HCT116 (cell line): ENCODE measurements around the gene PSAP. TPM values are rescaled to one million over a fixed set of nuclear protein-coding genes. Genes with fewer than 3 reads are reported as not detected.

Experiments used
- ATAC-seq: fragments of 200-7000 bp; cut with Tn5 transposase; 2 replicates; pipeline ENCODE4 v1.9.1; 2020; ENCODE audit warnings: mild to moderate bottlenecking, moderate library complexity
- BruUV-seq: library from RNA; stranded (reverse); fragments of 400-500 nt; replicated peaks from 2 replicates; lab custom pipeline; 2021; lab: Mats Ljungman, UMichigan
- CTCF ChIA-PET: fragments of 300-600 bp; sonication (Branson Sonifier 250); formaldehyde crosslinking; loops from one replicate; lab custom pipeline; 2021; ENCODE audit warnings: antibody characterized with exemption; lab: Charles Lee
- POLR2A ChIA-PET: fragments of 300-600, 350-600 bp; sonication (Branson Sonifier 250); formaldehyde crosslinking; loops from one replicate; lab custom pipeline; 2021; ENCODE audit warnings: antibody characterized with exemption; lab: Charles Lee
- RAD21 ChIA-PET, 2 experiments: fragments of 300-600 bp; sonication (Branson Sonifier 250); formaldehyde crosslinking; loops; one replicate each; lab custom pipeline; 2023; ENCODE audit warnings: low total read pairs in 2 of 2; ENCODE audit not compliant: uncharacterized antibody in 2 of 2, unreplicated experiment in 2 of 2, low non-redundant PET in 1 of 2; lab: Charles Lee
- DNase-seq: peaks from one replicate; pipeline ENCODE4 v3.0.0-alpha.2; 2010; ENCODE audit warnings: low read depth, low spot score
- H2AFZ ChIP-seq: fragments of 200-600 bp; shearing (Covaris generic), sonication (generic); 2 replicates; pipeline ENCODE4 v1.6.1; 2017; ENCODE audit warnings: low read depth, mixed run types, mixed read lengths, antibody characterized with exemption, low read length; ENCODE audit not compliant: poor library complexity, severe bottlenecking
- H3K27ac ChIP-seq: 2 replicates; pipeline ENCODE4 v1.5.1; 2012; ENCODE audit warnings: low read depth, low read length
- H3K27me3 ChIP-seq: fragments of 200-600 bp; sonication (generic); 2 replicates; pipeline ENCODE4 v1.6.1; 2016; ENCODE audit warnings: mixed run types, low read length, mixed read lengths; ENCODE audit not compliant: insufficient read depth
- H3K36me3 ChIP-seq, 2 experiments: fragments of 200-500 bp in 1 of 2; fragments of 200-600 bp in 1 of 2; sonication (Bioruptor generic) in 1 of 2; sonication (generic) in 1 of 2; 2 replicates each; pipeline versions ENCODE4 v1.5.1 to v1.6.1; 2014 to 2016; ENCODE audit warnings: low read length in 2 of 2, inconsistent platforms in 1 of 2, mixed read lengths in 1 of 2, mixed run types in 1 of 2; ENCODE audit not compliant: insufficient read depth in 2 of 2, control insufficient read depth in 1 of 2
- H3K4me1 ChIP-seq, 2 experiments: fragments of 200-600 bp in 1 of 2; sonication (generic) in 1 of 2; 2 replicates each; pipeline versions ENCODE4 v1.5.1 to v1.6.1; 2012 to 2017; ENCODE audit warnings: low read length in 2 of 2, inconsistent platforms in 1 of 2, mild to moderate bottlenecking in 1 of 2, mixed read lengths in 1 of 2, mixed run types in 1 of 2, moderate library complexity in 1 of 2; ENCODE audit not compliant: insufficient read depth in 2 of 2, control insufficient read depth in 1 of 2
- H3K4me2 ChIP-seq: fragments of 200-600 bp; sonication (generic); 2 replicates; pipeline ENCODE4 v1.6.1; 2017; ENCODE audit warnings: mixed run types, low read length, mixed read lengths
- H3K4me3 ChIP-seq, 2 experiments: fragments of 200-600 bp in 1 of 2; sonication (generic) in 1 of 2; replicated peaks in 1 of 2; 2 replicates each; pipeline ENCODE4 v1.5.1; 2011 to 2016; ENCODE audit warnings: low read length in 2 of 2, control low read depth in 1 of 2, low read depth in 1 of 2, mild to moderate bottlenecking in 1 of 2, mixed read lengths in 1 of 2, mixed run types in 1 of 2
- H3K79me2 ChIP-seq: fragments of 200-600 bp; sonication (generic); 2 replicates; pipeline ENCODE4 v1.6.1; 2017; ENCODE audit warnings: mild to moderate bottlenecking, mixed run types, low read length, moderate library complexity, mixed read lengths; ENCODE audit not compliant: insufficient read depth
- H3K9ac ChIP-seq: fragments of 200-600 bp; sonication (generic); 2 replicates; pipeline ENCODE4 v1.6.1; 2016; ENCODE audit warnings: low read length, mixed read lengths
- H3K9me2 ChIP-seq: fragments of 200-600 bp; sonication (generic), shearing (Covaris generic); 2 replicates; pipeline ENCODE4 v1.6.1; 2017; ENCODE audit warnings: mixed run types, mild to moderate bottlenecking, moderate library complexity; ENCODE audit not compliant: insufficient read depth
- H3K9me3 ChIP-seq, 2 experiments: fragments of 200-500 bp in 1 of 2; fragments of 200-600 bp in 1 of 2; sonication (Bioruptor generic) in 1 of 2; sonication (generic) in 1 of 2; 2 replicates each; pipeline ENCODE4 v1.6.1; 2014 to 2017; ENCODE audit warnings: low read length in 2 of 2, mixed read lengths in 2 of 2, inconsistent platforms in 1 of 2, low read depth in 1 of 2, mild to moderate bottlenecking in 1 of 2, mixed run types in 1 of 2, moderate library complexity in 1 of 2; ENCODE audit not compliant: control insufficient read depth in 1 of 2, insufficient read depth in 1 of 2
- H4K20me1 ChIP-seq: fragments of 200-600 bp; sonication (generic), shearing (Covaris generic); 2 replicates; pipeline ENCODE4 v1.6.1; 2017; ENCODE audit warnings: mixed run types, mild to moderate bottlenecking, moderate library complexity; ENCODE audit not compliant: insufficient read depth
- CBX3 ChIP-seq: IDR thresholded peaks from 2 replicates; pipeline ENCODE4 v1.6.1; 2012; ENCODE audit warnings: low read depth
- CEBPB ChIP-seq: IDR thresholded peaks from 2 replicates; pipeline ENCODE4 v1.6.1; 2012; ENCODE audit warnings: low read depth
- EGR1 ChIP-seq: IDR thresholded peaks from 2 replicates; pipeline ENCODE4 v1.6.1; 2012; ENCODE audit warnings: low read depth
- EZH2 ChIP-seq: fragments of 200-600 bp; sonication (generic); IDR thresholded peaks from 2 replicates; pipeline ENCODE4 v1.6.1; 2017; ENCODE audit warnings: antibody characterized with exemption, mixed run types
- FOSL1 ChIP-seq: IDR thresholded peaks from 2 replicates; pipeline ENCODE4 v1.6.1; 2012; ENCODE audit warnings: low read depth
- RAD21 ChIP-seq: IDR thresholded peaks from 2 replicates; pipeline ENCODE4 v1.6.1; 2012; ENCODE audit warnings: low read depth, mild to moderate bottlenecking
- SIN3A ChIP-seq: IDR thresholded peaks from 2 replicates; pipeline ENCODE4 v1.6.1; 2012; ENCODE audit warnings: low read depth
- SP1 ChIP-seq: IDR thresholded peaks from 2 replicates; pipeline ENCODE4 v1.6.1; 2012; ENCODE audit warnings: low read depth
- YY1 ChIP-seq: IDR thresholded peaks from 2 replicates; pipeline ENCODE4 v1.6.1; 2011; ENCODE audit warnings: low read length, low read depth, moderate library complexity, mild to moderate bottlenecking; ENCODE audit not compliant: insufficient replicate concordance; ENCODE audit errors: extremely low read depth
- ZNF274 ChIP-seq: fragments of 200-500 bp; sonication (Bioruptor generic); IDR thresholded peaks from 2 replicates; pipeline ENCODE4 v1.6.1; 2014; ENCODE audit warnings: mild to moderate bottlenecking, low read depth, low read length, inconsistent platforms
- intact Hi-C: fragments of 100-400 bp; cut with micrococcal nuclease; formaldehyde crosslinking; loops from 2 replicates; pipeline ENCODE4 v1.10.0; 2022
- total RNA-seq: library from RNA; stranded (reverse); gene quantifications from one replicate; pipeline ENCODE4 v1.2.1, GENCODE V29; 2021; ENCODE audit not compliant: unreplicated experiment
- TF ChIP-seq, protein P1 (sequence below), 3 experiments: fragments of 200-600 bp in 1 of 3; sonication (generic) in 1 of 3; IDR thresholded peaks in 2 of 3; conservative IDR thresholded peaks in 1 of 3; 2 replicates each; pipeline ENCODE4 v1.5.1; 2012 to 2017; ENCODE audit warnings: low read depth in 2 of 3, low read length in 2 of 3, antibody characterized with exemption in 1 of 3, borderline replicate concordance in 1 of 3, control low read depth in 1 of 3, mild to moderate bottlenecking in 1 of 3, mixed read lengths in 1 of 3, mixed run types in 1 of 3, moderate library complexity in 1 of 3; ENCODE audit not compliant: insufficient read depth in 1 of 3
- TF ChIP-seq, protein P2 (sequence below): IDR thresholded peaks from 2 replicates; pipeline ENCODE4 v1.6.1; 2011; ENCODE audit warnings: mild to moderate bottlenecking, low read length, moderate library complexity; ENCODE audit not compliant: insufficient replicate concordance; ENCODE audit errors: extremely low read depth
- TF ChIP-seq, protein P3 (sequence below): IDR thresholded peaks from 2 replicates; pipeline ENCODE4 v1.6.1; 2012

Gene PSAP
- total RNA-seq, 1 experiment from 2014 or later, result 444 TPM

DNA sequence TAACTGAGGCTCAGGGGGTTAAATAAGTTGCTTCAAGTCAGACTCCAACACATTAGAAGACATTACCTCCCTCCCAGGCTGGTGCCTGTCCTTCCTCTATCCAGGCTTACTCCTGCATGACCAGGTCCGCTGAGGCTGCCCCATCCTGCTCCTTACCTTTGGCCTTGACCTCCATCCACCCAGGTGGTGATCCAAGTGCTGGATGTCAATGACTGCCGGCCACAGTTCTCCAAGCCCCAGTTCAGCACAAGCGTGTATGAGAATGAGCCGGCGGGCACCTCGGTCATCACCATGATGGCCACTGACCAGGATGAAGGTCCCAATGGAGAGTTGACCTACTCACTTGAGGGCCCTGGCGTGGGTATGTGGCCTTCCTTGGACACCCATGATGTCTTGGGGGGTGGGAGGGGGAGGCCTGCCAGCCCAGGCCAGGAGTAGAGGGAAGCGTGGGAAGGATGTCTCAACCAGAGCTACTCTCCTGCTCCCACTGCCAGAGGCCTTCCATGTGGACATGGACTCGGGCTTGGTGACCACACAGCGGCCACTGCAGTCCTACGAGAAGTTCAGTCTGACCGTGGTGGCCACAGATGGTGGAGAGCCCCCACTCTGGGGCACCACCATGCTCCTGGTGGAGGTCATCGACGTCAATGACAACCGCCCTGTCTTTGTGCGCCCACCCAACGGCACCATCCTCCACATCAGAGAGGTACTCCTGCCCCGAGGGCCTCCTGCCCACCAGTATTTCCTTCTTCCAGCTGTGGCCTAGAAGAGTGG is 48.1 kb downstream of the PSAP start:
- H4K20me1 ChIP-seq, result no peaks in the 10 kb centered on the region
- no peak overlapping the region for H3K27ac ChIP-seq
- H3K4me1 ChIP-seq, result peaks cover 3 to 9% of the 10 kb centered on the region in 2 experiments; a peak in 3 of 4 replicates
- CTCF ChIA-PET, result no interaction called here
- no peaks in the 10 kb centered on the region for H3K36me3 ChIP-seq
- no TSS peak for BruUV-seq
- no peaks in the 10 kb centered on the region for H3K79me2 ChIP-seq
- RAD21 ChIA-PET, result no interaction called here
- H3K27me3 ChIP-seq, result no peaks in the 10 kb centered on the region
- H3K9ac ChIP-seq, result no peak overlapping the region
- no peak overlapping the region for H2AFZ ChIP-seq
- H3K4me2 ChIP-seq, result no peak overlapping the region
- no peak for ATAC-seq
- intact Hi-C loops, result no loop called here
- POLR2A ChIA-PET, result interaction anchor here (0.5 kb wide), 1 partner anchor 17 kb away, joined by 3 read pairs; no protein-coding TSS in a partner anchor
- no peak for DNase-seq
- no peak overlapping the region for H3K4me3 ChIP-seq
- TF ChIP-seq SIN3A (no peak), EZH2 (no peak), SP1 (no peak), CBX3 (no peak), YY1 (no peak), CEBPB (no peak), ZNF274 (no peak), FOSL1 (no peak), EGR1 (no peak), RAD21 (no peak)
- TF ChIP-seq, protein P1, sequence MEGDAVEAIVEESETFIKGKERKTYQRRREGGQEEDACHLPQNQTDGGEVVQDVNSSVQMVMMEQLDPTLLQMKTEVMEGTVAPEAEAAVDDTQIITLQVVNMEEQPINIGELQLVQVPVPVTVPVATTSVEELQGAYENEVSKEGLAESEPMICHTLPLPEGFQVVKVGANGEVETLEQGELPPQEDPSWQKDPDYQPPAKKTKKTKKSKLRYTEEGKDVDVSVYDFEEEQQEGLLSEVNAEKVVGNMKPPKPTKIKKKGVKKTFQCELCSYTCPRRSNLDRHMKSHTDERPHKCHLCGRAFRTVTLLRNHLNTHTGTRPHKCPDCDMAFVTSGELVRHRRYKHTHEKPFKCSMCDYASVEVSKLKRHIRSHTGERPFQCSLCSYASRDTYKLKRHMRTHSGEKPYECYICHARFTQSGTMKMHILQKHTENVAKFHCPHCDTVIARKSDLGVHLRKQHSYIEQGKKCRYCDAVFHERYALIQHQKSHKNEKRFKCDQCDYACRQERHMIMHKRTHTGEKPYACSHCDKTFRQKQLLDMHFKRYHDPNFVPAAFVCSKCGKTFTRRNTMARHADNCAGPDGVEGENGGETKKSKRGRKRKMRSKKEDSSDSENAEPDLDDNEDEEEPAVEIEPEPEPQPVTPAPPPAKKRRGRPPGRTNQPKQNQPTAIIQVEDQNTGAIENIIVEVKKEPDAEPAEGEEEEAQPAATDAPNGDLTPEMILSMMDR (IDR thresholded peaks at IDR 0.05 in 2 of 3, conservative IDR thresholded peaks at IDR 0.05 in 1 of 3; ENCODE audit: borderline replicate concordance in 1 of 3, insufficient read depth in 1 of 3, low read depth in 2 of 3, low read length in 2 of 3), result no peak
- TF ChIP-seq, protein P2, sequence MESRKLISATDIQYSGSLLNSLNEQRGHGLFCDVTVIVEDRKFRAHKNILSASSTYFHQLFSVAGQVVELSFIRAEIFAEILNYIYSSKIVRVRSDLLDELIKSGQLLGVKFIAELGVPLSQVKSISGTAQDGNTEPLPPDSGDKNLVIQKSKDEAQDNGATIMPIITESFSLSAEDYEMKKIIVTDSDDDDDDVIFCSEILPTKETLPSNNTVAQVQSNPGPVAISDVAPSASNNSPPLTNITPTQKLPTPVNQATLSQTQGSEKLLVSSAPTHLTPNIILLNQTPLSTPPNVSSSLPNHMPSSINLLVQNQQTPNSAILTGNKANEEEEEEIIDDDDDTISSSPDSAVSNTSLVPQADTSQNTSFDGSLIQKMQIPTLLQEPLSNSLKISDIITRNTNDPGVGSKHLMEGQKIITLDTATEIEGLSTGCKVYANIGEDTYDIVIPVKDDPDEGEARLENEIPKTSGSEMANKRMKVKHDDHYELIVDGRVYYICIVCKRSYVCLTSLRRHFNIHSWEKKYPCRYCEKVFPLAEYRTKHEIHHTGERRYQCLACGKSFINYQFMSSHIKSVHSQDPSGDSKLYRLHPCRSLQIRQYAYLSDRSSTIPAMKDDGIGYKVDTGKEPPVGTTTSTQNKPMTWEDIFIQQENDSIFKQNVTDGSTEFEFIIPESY, result no peak
- TF ChIP-seq, protein P3, sequence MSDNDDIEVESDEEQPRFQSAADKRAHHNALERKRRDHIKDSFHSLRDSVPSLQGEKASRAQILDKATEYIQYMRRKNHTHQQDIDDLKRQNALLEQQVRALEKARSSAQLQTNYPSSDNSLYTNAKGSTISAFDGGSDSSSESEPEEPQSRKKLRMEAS, result no peak
- H3K9me2 ChIP-seq, result no peaks in the 10 kb centered on the region
- H3K9me3 ChIP-seq, result no peaks in the 10 kb centered on the region
